H9 (cell line): Measurements from ENCODE around the gene UNC119. TPM values are rescaled to one million over a fixed set of nuclear protein-coding genes. Genes with fewer than 3 reads are reported as not detected.

ENCODE experiments used
- DNase-seq: peaks from one replicate; pipeline ENCODE4 v3.0.0-alpha.2; 2017
- H2AFZ ChIP-seq: one replicate; pipeline ENCODE4 v1.6.1; 2013; ENCODE audit warnings: mild to moderate bottlenecking, low read length, control low read depth, moderate library complexity
- H2AK5ac ChIP-seq: 2 replicates; pipeline ENCODE4 v1.6.1; 2013; ENCODE audit warnings: low read length, control low read depth, mixed read lengths; ENCODE audit not compliant: insufficient read length
- H2BK120ac ChIP-seq: one replicate; pipeline ENCODE4 v1.6.1; 2013; ENCODE audit warnings: low read depth, mild to moderate bottlenecking, low read length, control low read depth, inconsistent platforms; ENCODE audit not compliant: poor library complexity, severe bottlenecking
- H2BK12ac ChIP-seq: 2 replicates; pipeline ENCODE4 v1.6.1; 2013; ENCODE audit warnings: low read length, control low read depth, mixed read lengths, low read depth; ENCODE audit not compliant: insufficient read length
- H2BK15ac ChIP-seq: 2 replicates; pipeline ENCODE4 v1.6.1; 2013; ENCODE audit warnings: low read depth, low read length, control low read depth
- H2BK20ac ChIP-seq: one replicate; pipeline ENCODE4 v1.6.1; 2013; ENCODE audit warnings: low read depth, mild to moderate bottlenecking, low read length, control low read depth, inconsistent platforms; ENCODE audit not compliant: poor library complexity, severe bottlenecking
- H2BK5ac ChIP-seq: 2 replicates; pipeline ENCODE4 v1.6.1; 2013; ENCODE audit warnings: low read length, control low read depth, mixed read lengths; ENCODE audit not compliant: insufficient read length
- H3K14ac ChIP-seq: 2 replicates; pipeline ENCODE4 v1.6.1; 2013; ENCODE audit warnings: low read length, control low read depth; ENCODE audit not compliant: insufficient read depth
- H3K18ac ChIP-seq: 2 replicates; pipeline ENCODE4 v1.6.1; 2013; ENCODE audit warnings: low read depth, mild to moderate bottlenecking, mixed read lengths, low read length, control low read depth; ENCODE audit not compliant: insufficient read length
- H3K23ac ChIP-seq: 2 replicates; pipeline ENCODE4 v1.6.1; 2013; ENCODE audit warnings: low read length, control low read depth, mixed read lengths, low read depth; ENCODE audit not compliant: insufficient read length
- H3K23me2 ChIP-seq: 2 replicates; pipeline ENCODE4 v1.6.1; 2013; ENCODE audit warnings: low read depth, mild to moderate bottlenecking, mixed read lengths, low read length, control low read depth; ENCODE audit not compliant: insufficient read length, poor library complexity, severe bottlenecking
- H3K27ac ChIP-seq: 2 replicates; pipeline ENCODE4 v1.5.1; 2013; ENCODE audit warnings: low read length, control low read depth, mixed read lengths, low read depth; ENCODE audit not compliant: insufficient read length
- H3K27me3 ChIP-seq: 2 replicates; pipeline ENCODE4 v1.6.1; 2013; ENCODE audit warnings: low read length, control low read depth, inconsistent platforms; ENCODE audit not compliant: insufficient read depth
- H3K4ac ChIP-seq: 2 replicates; pipeline ENCODE4 v1.6.1; 2013; ENCODE audit warnings: low read depth, mild to moderate bottlenecking, control low read depth, inconsistent platforms, low read length, moderate library complexity
- H3K4me1 ChIP-seq: 2 replicates; pipeline ENCODE4 v1.6.1; 2013; ENCODE audit warnings: low read length, control low read depth, inconsistent platforms; ENCODE audit not compliant: insufficient read depth
- H3K4me2 ChIP-seq: 2 replicates; pipeline ENCODE4 v1.6.1; 2013; ENCODE audit warnings: low read length, control low read depth, mixed read lengths; ENCODE audit not compliant: insufficient read length, insufficient read depth
- H3K56ac ChIP-seq: 2 replicates; pipeline ENCODE4 v1.6.1; 2013; ENCODE audit warnings: low read depth, mild to moderate bottlenecking, mixed read lengths, low read length, control low read depth; ENCODE audit not compliant: insufficient read length
- H3K79me1 ChIP-seq: 2 replicates; pipeline ENCODE4 v1.6.1; 2013; ENCODE audit warnings: low read depth, mild to moderate bottlenecking, moderate library complexity, low read length, control low read depth, inconsistent platforms; ENCODE audit not compliant: insufficient read depth, poor library complexity, severe bottlenecking
- H3K79me2 ChIP-seq: 2 replicates; pipeline ENCODE4 v1.6.1; 2013; ENCODE audit warnings: low read length, control low read depth, inconsistent platforms; ENCODE audit not compliant: insufficient read depth
- H3K9ac ChIP-seq: 2 replicates; pipeline ENCODE4 v1.6.1; 2013; ENCODE audit warnings: low read length, control low read depth, mixed read lengths; ENCODE audit not compliant: insufficient read length; ENCODE audit errors: extremely low read depth
- H3K9me3 ChIP-seq: one replicate; pipeline ENCODE4 v1.6.1; 2013; ENCODE audit warnings: low read depth, low read length, inconsistent platforms; ENCODE audit not compliant: control insufficient read depth
- H3T11ph ChIP-seq: one replicate; pipeline ENCODE4 v1.6.1; 2013; ENCODE audit warnings: mild to moderate bottlenecking, low read length, control low read depth, inconsistent platforms
- H4K20me1 ChIP-seq: one replicate; pipeline ENCODE4 v1.6.1; 2013; ENCODE audit not compliant: control insufficient read depth, insufficient read length, insufficient read depth
- H4K5ac ChIP-seq: 2 replicates; pipeline ENCODE4 v1.6.1; 2013; ENCODE audit warnings: low read depth, mild to moderate bottlenecking, mixed read lengths, low read length, control low read depth; ENCODE audit not compliant: insufficient read length
- H4K8ac ChIP-seq: replicated peaks from 2 replicates; pipeline ENCODE4 v1.6.1; 2013; ENCODE audit warnings: low read length, control low read depth, mixed read lengths, low read depth; ENCODE audit not compliant: insufficient read length
- H4K91ac ChIP-seq: 2 replicates; pipeline ENCODE4 v1.6.1; 2013; ENCODE audit warnings: low read depth, mild to moderate bottlenecking, moderate library complexity, mixed read lengths, low read length, control low read depth; ENCODE audit not compliant: insufficient read length
- H3K27ac Mint-ChIP-seq, 3 experiments: 2 replicates in 2 of 3; 3 replicates in 1 of 3; pipeline ENCODE4 v1.8.0; 2020 to 2021; ENCODE audit warnings: mixed read lengths in 3 of 3, mild to moderate bottlenecking in 1 of 3, moderate library complexity in 1 of 3
- H3K27me3 Mint-ChIP-seq: 2 replicates; pipeline ENCODE4 v1.8.0; 2021; ENCODE audit warnings: low read depth, mild to moderate bottlenecking, moderate library complexity, mixed read lengths
- H3K36me3 Mint-ChIP-seq, 3 experiments: 2 replicates in 2 of 3; 3 replicates in 1 of 3; pipeline ENCODE4 v1.8.0; 2020 to 2021; ENCODE audit warnings: low read depth in 3 of 3, mixed read lengths in 3 of 3; ENCODE audit not compliant: insufficient read depth in 1 of 3
- H3K4me1 Mint-ChIP-seq, 2 experiments: 2 replicates each; pipeline ENCODE4 v1.8.0; 2020; ENCODE audit warnings: mixed read lengths in 2 of 2
- H3K4me3 Mint-ChIP-seq, 2 experiments: 2 replicates in 1 of 2; 3 replicates in 1 of 2; pipeline ENCODE4 v1.8.0; 2020 to 2021; ENCODE audit warnings: mild to moderate bottlenecking in 2 of 2, mixed read lengths in 2 of 2, moderate library complexity in 1 of 2
- H3K9me3 Mint-ChIP-seq, 2 experiments: 2 replicates in 1 of 2; 3 replicates in 1 of 2; pipeline ENCODE4 v1.8.0; 2020; ENCODE audit warnings: mild to moderate bottlenecking in 2 of 2, mixed read lengths in 2 of 2, moderate library complexity in 1 of 2
- CTCF ChIP-seq: fragments of 200-600 bp; sonication (generic); conservative IDR thresholded peaks from 3 replicates; pipeline ENCODE4 v1.8.0; 2021; ENCODE audit warnings: antibody characterized with exemption, mild to moderate bottlenecking
- WGBS: extraction: QIAGEN DNeasy Blood & Tissue Kit; methylation state at CpG from one replicate; pipeline ENCODE4 v1.1.7; 2013; ENCODE audit warnings: missing lambda C conversion rate, low lambda C conversion rate, mixed read lengths; ENCODE audit not compliant: insufficient read length; ENCODE audit errors: extremely low coverage; 5-methylcytosine and 5-hydroxymethylcytosine counted together
- total RNA-seq: library from RNA; stranded (reverse); gene quantifications from 2 replicates; pipeline ENCODE4 v1.2.1, GENCODE V29; 2021

UNC119 gene
- total RNA-seq, 1 experiment from 2014 or later = 36.9 TPM

- Histone ChIP-seq H3K23me2 (no peaks in the 10 kb centered on the region), H3K4me2 (no peak overlapping the region), H3K79me1 (no peaks in the 10 kb centered on the region), H3T11ph (no peak overlapping the region), H2BK15ac (no peak overlapping the region), H3K56ac (no peak overlapping the region), H3K27me3 (no peaks in the 10 kb centered on the region), H3K14ac (no peak overlapping the region), H2AFZ (no peak overlapping the region), H2AK5ac (no peak overlapping the region), H4K91ac (no peak overlapping the region), H4K5ac (no peak overlapping the region), H3K79me2 (no peaks in the 10 kb centered on the region), H2BK120ac (no peak overlapping the region), H3K23ac (no peak overlapping the region), H4K8ac (no peak overlapping the region), H3K18ac (no peak overlapping the region), H3K9me3 (no peaks in the 10 kb centered on the region), H3K4me1 (no peaks in the 10 kb centered on the region), H3K9ac (no peak overlapping the region), H4K20me1 (no peaks in the 10 kb centered on the region), H3K27ac (no peak overlapping the region), H2BK12ac (no peak overlapping the region), H2BK20ac (no peak overlapping the region), H3K4ac (no peak overlapping the region), H2BK5ac (no peak overlapping the region)
- WGBS = no CpG with 5 or more reads among the region's 1 CpG
- Mint-ChIP-seq H3K27me3 (peaks cover 23% of the 10 kb centered on the region), H3K27ac (no peak overlapping the region), H3K36me3 (no peaks in the 10 kb centered on the region), H3K4me1 (peaks cover 5 to 9% of the 10 kb centered on the region in 2 experiments; a peak in 3 of 4 replicates), H3K9me3 (peaks cover 2 to 5% of the 10 kb centered on the region in 2 experiments; a peak in 2 of 5 replicates), H3K4me3 (no peak overlapping the region)
- TF ChIP-seq CTCF = no peak
- DNase-seq = no peak
These were observed 36.9 kb downstream of the UNC119 start for GRCh38 chr17:28515518-28515917.
